Islet of Langerhans (tissue), 1 donor: ENCODE data around the gene MAPKAPK3.

Experiments
- FAIRE-seq: peaks from one replicate; lab custom pipeline; 2011; peaks lifted over from hg19 to GRCh38; lab: Jason Lieb, UNC

The MAPKAPK3 gene

GRCh38 chr3:50587806-50588758 lies 28.9 kb upstream of the MAPKAPK3 start:
- no peak for FAIRE-seq

DNA sequence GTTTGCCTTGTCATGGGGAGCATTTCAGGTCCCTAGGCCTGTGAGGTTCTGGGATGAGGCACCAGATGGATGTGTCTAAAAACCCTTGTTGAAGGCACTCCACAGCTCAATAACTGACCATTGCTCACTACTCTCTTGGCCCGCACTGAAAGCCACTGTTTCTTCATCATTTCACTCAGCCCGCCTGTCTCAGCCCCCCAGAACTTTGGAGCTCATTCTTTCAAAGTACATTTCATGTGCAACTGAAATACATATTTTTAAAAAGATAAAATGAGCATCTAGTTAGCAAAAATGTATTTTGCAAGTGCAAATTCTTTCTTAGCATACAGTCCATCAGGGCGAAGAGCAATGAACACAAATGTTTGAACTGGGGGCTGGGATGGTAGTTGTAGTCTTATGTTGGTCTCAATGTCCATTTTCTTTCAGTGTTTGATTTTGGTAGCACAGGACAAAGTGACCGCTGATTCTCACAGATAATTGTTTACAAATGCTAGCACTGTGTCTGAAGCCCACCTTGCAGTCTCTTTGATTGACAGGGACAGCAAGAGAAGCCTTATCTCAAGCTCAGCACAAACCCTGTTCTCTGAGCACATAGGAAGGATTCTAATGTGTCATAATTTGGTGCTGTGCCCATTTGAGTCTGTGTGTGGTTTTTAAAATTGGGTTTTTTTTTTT lies 28.1 kb upstream of the MAPKAPK3 start:
- FAIRE-seq, result no peak

GRCh38 chr3:50591196-50591741 lies 25.7 kb upstream of the MAPKAPK3 start:
- no peak for FAIRE-seq

DNA sequence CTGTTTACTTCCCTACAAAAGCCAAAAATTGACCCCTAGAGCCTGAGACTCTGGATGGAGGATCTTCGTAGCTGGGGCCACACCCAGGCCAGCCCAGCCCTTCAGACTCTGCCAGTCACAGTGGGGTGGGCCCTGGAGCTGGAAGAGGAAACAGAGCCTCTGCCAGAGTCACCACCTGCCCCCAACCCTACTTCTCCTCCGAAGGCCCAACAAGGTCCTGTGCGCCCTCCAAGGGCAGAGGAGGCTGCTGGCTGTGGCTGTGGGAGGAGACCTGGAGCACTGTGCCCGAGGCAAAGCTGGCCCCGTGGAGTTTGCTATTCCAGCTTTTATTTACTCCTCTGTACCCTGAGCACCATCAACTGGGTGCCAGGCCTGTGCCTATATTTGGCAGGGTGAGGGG lies 24.4 kb upstream of the MAPKAPK3 start:
- FAIRE-seq, result no peak

GRCh38 chr3:50594253-50594785 lies 22.6 kb upstream of the MAPKAPK3 start:
- FAIRE-seq, result no peak

DNA sequence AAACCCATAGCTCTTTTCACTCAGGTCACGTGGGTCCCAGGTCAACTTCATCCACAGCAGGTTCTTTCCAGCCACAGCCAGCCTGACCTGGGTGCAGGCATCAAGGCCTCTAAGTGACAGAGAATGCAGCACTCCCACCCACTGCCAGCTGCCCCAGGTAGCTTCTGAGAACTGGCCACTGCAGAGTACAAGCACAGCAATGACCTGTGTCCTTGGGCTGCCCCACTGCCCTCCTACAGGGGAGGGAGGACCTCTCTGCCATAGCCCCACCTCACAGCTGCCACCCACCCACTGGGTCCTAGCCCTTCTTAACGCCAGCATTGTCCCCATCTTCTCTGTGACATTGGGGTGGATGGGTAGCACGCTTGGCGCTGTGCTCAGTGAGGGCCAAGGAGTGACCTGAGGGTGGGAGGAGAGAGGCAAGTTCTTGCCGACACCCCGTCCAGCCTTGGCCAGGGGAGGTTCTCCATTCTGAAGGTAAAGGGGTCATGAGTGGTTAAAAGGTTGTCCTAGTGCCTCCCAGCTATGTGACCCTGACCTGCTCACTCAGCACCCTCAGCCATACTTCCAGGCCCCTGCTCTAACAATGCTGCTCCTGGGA lies 17.7 kb upstream of the MAPKAPK3 start:
- no peak for FAIRE-seq

GRCh38 chr3:50599716-50600118 lies 17.2 kb upstream of the MAPKAPK3 start:
- FAIRE-seq, result no peak

DNA sequence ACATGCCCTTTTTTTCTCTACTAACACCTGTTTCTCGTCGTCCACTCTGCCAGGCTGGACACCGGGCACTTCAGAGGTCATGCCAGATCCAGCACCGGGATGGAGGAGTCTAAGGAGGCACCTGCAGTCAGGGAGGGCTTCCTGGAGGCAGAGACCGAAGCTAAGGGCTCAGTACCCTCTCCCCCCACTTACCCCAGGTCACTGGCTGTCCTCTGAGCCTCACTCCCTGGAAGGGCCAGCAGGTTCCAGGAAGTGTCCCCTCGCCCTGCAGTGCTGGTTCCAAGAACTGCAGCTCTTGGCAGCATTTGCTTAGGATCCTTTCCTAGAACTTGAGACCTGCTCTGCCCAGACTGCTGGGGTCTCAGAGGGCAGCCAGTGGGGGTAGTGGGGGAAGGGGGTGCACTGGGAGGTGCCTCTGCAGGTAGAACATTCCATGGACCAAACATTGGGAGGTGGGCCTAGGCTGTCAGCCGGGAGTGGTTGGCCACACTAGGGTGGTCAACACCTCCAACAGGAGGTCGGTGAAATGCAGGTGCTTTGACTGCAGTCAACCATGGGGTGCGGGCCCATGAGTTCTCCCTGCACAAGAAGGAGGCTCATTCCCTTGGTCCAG lies 16.7 kb upstream of the MAPKAPK3 start:
- no peak for FAIRE-seq

- FAIRE-seq, result no peak
Observed at GRCh38 chr3:50600841-50601591, 15.9 kb upstream of the MAPKAPK3 start.

- FAIRE-seq, result no peak
Observed at GRCh38 chr3:50602595-50603191, 14.3 kb upstream of the MAPKAPK3 start.

- no peak for FAIRE-seq
Observed at GRCh38 chr3:50603261-50604109, 13.5 kb upstream of the MAPKAPK3 start.

DNA sequence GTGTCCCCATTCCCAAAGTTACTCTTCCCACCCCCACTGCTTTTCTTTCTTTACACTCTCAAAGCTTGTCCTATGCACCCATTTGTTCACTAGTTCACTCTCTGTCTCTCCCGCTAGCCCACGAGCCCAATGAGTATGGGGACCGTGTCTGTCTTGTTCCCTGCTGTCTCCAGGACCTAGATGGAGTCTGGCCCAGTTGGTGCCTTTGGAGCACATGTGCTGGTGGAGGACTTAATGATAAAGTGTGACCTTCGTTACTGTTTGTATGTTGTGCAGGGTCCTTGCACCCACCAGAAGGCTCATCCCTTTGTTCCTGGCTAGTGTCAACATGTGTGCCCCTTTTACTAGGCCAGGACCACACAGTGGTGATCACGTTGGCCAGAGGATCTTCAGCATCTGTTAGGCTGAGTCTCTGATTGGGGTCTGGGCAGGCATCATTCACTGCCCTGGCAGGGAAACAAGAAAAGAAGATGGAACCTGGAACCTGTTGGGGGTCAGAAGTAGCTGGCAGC lies 12.8 kb upstream of the MAPKAPK3 start:
- no peak for FAIRE-seq

GRCh38 chr3:50604628-50605588 lies 12.0 kb upstream of the MAPKAPK3 start:
- peak; percentile 92 for FAIRE-seq

- no peak for FAIRE-seq
Observed at GRCh38 chr3:50605901-50606326, 11.0 kb upstream of the MAPKAPK3 start.

DNA sequence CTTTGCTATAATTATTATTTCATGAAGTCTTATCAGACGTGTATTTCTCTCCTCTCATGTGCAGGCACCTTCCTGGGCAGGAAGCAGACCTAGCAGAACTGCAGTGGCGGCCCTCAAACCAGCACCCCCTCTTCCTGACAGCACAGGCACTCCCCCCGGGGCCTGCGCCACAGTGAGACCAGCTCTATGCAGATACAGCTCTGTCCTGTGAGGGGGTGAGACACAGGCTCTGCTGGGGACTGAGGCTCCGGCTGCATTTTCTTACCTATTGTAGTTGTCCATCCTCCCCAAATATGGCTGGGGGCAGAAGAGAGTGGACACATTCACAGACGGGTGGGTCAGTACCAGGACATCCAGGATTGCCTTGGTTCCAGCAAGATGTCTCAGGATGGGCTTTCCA lies 10.4 kb upstream of the MAPKAPK3 start:
- FAIRE-seq, result no peak

DNA sequence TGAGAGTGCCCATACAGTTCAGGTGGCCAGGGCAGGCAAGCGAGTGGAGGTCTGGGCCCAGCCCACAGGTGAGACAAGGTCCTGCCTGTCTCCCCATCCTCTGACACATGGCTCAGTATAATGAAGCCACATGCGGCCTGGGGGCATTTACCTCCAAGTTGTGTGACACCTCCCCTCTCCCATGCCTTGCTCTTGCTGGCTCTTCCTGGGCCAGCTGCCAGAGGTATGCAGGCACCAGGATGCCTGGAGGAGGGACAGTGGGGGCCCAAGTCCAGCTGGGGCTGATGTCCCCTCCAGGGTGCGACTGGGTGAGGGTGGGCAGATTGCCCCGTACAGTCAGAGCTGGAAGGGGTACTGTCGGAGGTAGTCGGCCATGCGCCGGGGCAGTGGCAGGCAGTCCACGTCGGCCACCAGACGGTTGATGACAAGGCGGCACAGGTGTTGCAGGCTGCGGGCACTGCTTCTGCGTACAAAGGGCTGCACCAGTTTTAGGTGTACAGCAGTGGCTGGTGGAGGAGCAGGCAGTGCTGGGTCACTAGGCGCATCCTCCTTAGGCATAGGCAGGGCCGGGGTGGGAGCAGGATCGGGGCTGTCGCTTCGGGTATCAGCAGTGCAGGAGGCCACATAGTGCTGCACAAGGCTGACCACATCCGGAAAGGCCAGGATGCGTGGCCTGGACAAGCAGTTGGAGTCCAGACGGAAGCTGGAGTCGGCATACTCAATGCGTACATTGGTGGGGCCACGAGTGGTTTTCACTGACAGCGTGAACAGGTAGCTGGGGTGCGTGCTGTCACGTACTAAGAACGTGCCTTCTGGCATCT lies 9.5 kb upstream of the MAPKAPK3 start:
- no peak for FAIRE-seq

DNA sequence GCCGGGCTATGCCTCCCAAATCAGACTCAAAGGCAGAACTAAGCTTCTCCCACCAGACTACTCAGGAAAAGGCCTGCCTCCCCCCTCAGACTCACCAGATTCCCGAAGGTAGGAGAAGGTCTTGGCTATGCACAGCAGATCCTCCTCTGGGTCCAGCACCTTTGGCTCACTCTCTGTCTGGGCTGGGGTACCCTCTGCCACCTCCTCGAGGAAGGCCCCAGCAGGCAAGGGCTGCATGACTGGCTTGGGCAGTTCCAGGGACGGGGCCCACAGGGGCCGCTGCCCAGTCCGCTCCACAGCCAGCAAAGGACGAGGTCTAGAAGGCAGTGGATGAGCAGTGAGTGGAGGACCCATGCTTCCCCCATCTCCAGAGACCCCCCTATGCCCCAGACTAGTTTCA lies 8.7 kb upstream of the MAPKAPK3 start:
- FAIRE-seq, result no peak
